Colonic mucosa (tissue), 4 donors: ENCODE measurements around the gene ROBO1. TPM values are rescaled to one million over a fixed set of nuclear protein-coding genes. Genes with fewer than 3 reads are reported as not detected.

Source experiments
- DNase-seq: peaks from one replicate; pipeline ENCODE4 v3.0.0-alpha.2; 2020
- H3K27ac ChIP-seq: fragments of 200-600 bp; one replicate; pipeline ENCODE4 v1.8.0; 2021
- H3K27me3 ChIP-seq: fragments of 200-600 bp; one replicate; pipeline ENCODE4 v1.8.0; 2021
- H3K36me3 ChIP-seq: fragments of 200-600 bp; one replicate; pipeline ENCODE4 v1.8.0; 2021
- H3K4me1 ChIP-seq: fragments of 200-600 bp; one replicate; pipeline ENCODE4 v1.8.0; 2021; ENCODE audit warnings: mild to moderate bottlenecking
- H3K4me3 ChIP-seq: fragments of 200-600 bp; one replicate; pipeline ENCODE4 v1.8.0; 2021
- H3K9ac ChIP-seq, 2 donors: one replicate each; pipeline ENCODE4 v1.7.0; 2013; ENCODE audit warnings: control low read depth in 2 of 2, low read depth in 2 of 2, low read length in 2 of 2
- H3K9me3 ChIP-seq: fragments of 200-600 bp; one replicate; pipeline ENCODE4 v1.8.0; 2021
- intact Hi-C: fragments of 100-400 bp; cut with DNase I; formaldehyde crosslinking; loops from one replicate; pipeline ENCODE4 v1.14.1; 2022
- total RNA-seq, 2 donors: library from RNA; stranded (reverse); fragmentation: NEBNext Ultra II Directional in 1 of 2; extraction: Animal tissue kit (Norgen Biotek cat#: 25700) in 1 of 2; gene quantifications; one replicate each; pipeline ENCODE4 v1.2.1, GENCODE V29; 2021
- TF ChIP-seq, protein P1 (sequence below): fragments of 200-600 bp; IDR thresholded peaks from one replicate; pipeline ENCODE4 v1.8.0; 2022; ENCODE audit warnings: antibody characterized with exemption, mild to moderate bottlenecking
- donor health status: healthy.
- donor health status: DM: no; HTN: no; CAD: no.
- donor health status: DM: no; HTN: no; CAD: no.

Gene ROBO1
- total RNA-seq, 2 donors from 2014 or later = 8.1 to 9.4 TPM

DNA sequence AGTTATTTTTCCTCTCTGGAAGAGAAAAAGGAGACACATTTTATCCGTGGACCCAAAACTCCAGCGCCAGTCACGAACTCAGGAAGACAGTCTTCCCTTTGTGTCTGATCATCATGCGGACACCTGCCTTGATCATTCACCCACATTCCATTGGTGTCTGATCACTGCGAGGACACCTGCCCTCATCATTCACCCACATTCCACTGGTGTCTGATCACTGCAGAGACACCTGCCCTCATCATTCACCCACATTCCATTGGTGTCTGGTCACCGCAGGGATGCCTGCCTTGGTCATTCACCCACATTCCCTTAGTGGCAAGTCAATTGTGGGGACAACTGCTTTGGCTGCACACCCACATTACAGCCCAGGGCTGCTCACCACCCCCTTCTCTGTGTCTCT, 148.9 kb downstream of the ROBO1 start:
- TF ChIP-seq, protein P1, sequence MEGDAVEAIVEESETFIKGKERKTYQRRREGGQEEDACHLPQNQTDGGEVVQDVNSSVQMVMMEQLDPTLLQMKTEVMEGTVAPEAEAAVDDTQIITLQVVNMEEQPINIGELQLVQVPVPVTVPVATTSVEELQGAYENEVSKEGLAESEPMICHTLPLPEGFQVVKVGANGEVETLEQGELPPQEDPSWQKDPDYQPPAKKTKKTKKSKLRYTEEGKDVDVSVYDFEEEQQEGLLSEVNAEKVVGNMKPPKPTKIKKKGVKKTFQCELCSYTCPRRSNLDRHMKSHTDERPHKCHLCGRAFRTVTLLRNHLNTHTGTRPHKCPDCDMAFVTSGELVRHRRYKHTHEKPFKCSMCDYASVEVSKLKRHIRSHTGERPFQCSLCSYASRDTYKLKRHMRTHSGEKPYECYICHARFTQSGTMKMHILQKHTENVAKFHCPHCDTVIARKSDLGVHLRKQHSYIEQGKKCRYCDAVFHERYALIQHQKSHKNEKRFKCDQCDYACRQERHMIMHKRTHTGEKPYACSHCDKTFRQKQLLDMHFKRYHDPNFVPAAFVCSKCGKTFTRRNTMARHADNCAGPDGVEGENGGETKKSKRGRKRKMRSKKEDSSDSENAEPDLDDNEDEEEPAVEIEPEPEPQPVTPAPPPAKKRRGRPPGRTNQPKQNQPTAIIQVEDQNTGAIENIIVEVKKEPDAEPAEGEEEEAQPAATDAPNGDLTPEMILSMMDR = no peak
- no peak overlapping the region for H3K9ac ChIP-seq
- no peaks in the 10 kb centered on the region for H3K36me3 ChIP-seq
- H3K4me1 ChIP-seq = no peaks in the 10 kb centered on the region
- intact Hi-C loops = no loop called here
- no peaks in the 10 kb centered on the region for H3K27me3 ChIP-seq
- no peak for DNase-seq
- H3K9me3 ChIP-seq = no peaks in the 10 kb centered on the region
- H3K4me3 ChIP-seq = no peak overlapping the region
- no peak overlapping the region for H3K27ac ChIP-seq

DNA sequence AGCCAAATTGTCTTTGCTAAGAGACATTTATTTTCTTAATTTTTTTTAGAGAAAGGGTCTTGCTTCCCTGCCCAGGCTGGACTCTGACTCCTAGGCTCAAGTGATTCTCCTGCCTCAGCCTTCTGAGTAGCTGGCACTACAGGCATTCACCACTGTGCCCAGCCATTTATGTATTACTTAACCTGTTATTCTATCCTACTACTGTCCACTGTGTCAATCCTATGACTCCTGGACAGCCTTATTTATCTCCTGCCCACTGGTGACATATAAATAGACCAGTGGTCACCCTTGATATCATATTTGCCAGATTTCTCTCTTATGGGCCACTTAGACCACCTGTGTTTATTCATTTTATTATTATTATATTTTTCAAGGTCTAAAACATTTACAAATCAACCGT, 161.4 kb downstream of the ROBO1 start:
- TF ChIP-seq, protein P1 = no peak
- no peak overlapping the region for H3K9ac ChIP-seq
- no peaks in the 10 kb centered on the region for H3K36me3 ChIP-seq
- no peak overlapping the region for H3K4me3 ChIP-seq
- H3K27ac ChIP-seq = no peak overlapping the region
- H3K4me1 ChIP-seq = no peaks in the 10 kb centered on the region
- DNase-seq = no peak
- intact Hi-C loops = no loop called here
- H3K27me3 ChIP-seq = no peaks in the 10 kb centered on the region
- H3K9me3 ChIP-seq = no peaks in the 10 kb centered on the region

DNA sequence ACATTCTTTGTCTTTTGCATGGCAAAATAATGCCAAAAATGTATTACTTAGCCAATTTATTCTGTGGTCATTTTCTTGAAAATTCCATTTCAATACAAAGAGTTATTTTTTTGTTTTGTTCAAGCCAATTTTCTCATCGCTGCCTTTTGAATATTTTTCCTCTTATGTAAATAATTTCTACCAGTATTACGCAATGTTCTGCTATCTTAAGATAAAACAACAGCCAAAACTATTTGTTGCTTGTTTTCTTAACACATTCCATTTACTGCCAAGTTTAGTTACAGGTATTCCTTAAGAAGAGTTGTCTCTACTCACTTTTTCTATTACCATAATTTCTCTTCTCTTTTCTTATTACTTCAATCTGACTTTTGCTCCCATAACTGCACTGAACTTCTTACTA, 163.1 kb downstream of the ROBO1 start:
- Histone ChIP-seq H3K36me3 (no peaks in the 10 kb centered on the region), H3K9me3 (no peaks in the 10 kb centered on the region), H3K27me3 (no peaks in the 10 kb centered on the region), H3K4me1 (no peaks in the 10 kb centered on the region), H3K27ac (no peak overlapping the region), H3K9ac (no peak overlapping the region), H3K4me3 (no peak overlapping the region)
- intact Hi-C loops = no loop called here
- TF ChIP-seq, protein P1 = no peak
- DNase-seq = no peak

DNA sequence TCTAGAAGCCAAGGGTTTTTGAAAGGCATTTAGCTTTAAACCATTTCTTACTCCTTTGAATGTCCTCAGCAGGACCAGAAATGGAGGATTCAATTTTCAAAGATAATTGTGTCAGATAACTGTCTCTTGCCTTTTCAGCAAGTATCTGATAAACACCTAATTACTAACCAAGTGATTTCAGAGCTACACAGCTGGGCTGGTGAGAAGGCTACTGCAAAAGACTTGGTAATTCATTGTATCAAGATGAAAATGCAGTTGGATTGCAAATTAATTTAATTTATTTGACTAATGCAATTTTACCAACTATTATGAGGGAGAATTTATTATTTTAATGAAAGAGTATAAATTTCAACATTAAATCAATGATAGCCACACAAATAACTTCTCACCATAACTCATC, 165.4 kb downstream of the ROBO1 start:
- intact Hi-C loops = no loop called here

DNA sequence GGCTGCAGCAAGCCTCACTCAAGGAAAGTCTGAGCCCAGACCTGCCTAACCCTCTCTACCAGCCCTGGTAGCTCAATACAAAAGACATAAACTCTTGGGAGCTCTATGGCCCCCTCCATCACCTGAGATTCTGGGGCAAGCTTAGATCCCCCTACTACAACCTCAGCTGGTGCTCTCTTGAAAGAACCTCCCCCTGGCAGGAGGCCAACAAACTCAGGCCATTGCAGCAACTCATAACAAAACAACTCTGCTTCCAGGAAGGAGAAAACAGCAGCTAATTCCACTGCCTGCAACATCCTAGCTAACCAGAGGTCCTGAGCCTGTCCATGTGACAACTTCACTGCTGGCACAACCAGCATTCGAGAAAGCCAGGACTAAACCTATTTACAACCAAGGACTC, 169.2 kb downstream of the ROBO1 start:
- Histone ChIP-seq H3K4me3 (no peak overlapping the region), H3K9ac (no peak overlapping the region), H3K36me3 (no peaks in the 10 kb centered on the region), H3K27me3 (no peaks in the 10 kb centered on the region), H3K27ac (no peak overlapping the region), H3K4me1 (no peaks in the 10 kb centered on the region), H3K9me3 (no peaks in the 10 kb centered on the region)
- TF ChIP-seq, protein P1 = no peak
- intact Hi-C loops = no loop called here
- DNase-seq = no peak

More for the DNA sequence above, 165.4 kb downstream of the ROBO1 start:
- DNase-seq = no peak
- no peak overlapping the region for H3K27ac ChIP-seq
- no peak overlapping the region for H3K9ac ChIP-seq
- H3K9me3 ChIP-seq = no peaks in the 10 kb centered on the region
- no peaks in the 10 kb centered on the region for H3K4me1 ChIP-seq
- TF ChIP-seq, protein P1 = no peak
- H3K36me3 ChIP-seq = no peaks in the 10 kb centered on the region
- H3K27me3 ChIP-seq = no peaks in the 10 kb centered on the region
- no peak overlapping the region for H3K4me3 ChIP-seq

DNA sequence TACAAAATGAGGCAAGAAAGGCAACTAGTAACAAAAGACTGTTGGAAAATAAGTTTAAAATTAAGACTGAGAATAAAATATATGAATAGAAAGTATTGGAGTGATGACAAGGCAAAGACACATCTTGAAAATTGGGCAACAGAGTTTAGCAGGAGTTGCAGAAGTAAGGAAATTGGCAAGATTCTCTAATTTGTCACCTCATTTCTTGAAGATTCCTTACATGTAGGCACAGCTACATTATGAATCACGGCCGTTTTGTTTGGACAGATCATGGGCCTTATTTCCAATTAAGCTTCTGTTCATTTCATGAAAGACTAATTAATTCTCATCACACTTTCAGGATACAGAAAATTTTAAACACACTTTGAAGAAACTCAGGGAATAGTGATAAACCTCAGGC, 170.1 kb downstream of the ROBO1 start:
- intact Hi-C loops = no loop called here
- H3K9me3 ChIP-seq = no peaks in the 10 kb centered on the region
- no peak overlapping the region for H3K4me3 ChIP-seq

More for the DNA sequence above, 170.1 kb downstream of the ROBO1 start:
- no peak overlapping the region for H3K27ac ChIP-seq
- no peak for DNase-seq
- no peaks in the 10 kb centered on the region for H3K27me3 ChIP-seq
- TF ChIP-seq, protein P1 = no peak
- no peaks in the 10 kb centered on the region for H3K36me3 ChIP-seq
- no peak overlapping the region for H3K9ac ChIP-seq
- no peaks in the 10 kb centered on the region for H3K4me1 ChIP-seq
